GM12878 (cell line): ENCODE measurements around the gene OSBPL2. TPM values are rescaled to one million over a fixed set of nuclear protein-coding genes. Genes with fewer than 3 reads are reported as not detected.

Experiments used
- ATAC-seq: fragments of 200-7000 bp; cut with Tn5 transposase; 3 replicates; pipeline ENCODE4 v1.9.1; 2020; ENCODE audit warnings: mild to moderate bottlenecking, moderate library complexity
- BruUV-seq: library from RNA; stranded (reverse); fragments of 400-500 nt; replicated peaks from 2 replicates; lab custom pipeline; 2021; lab: Mats Ljungman, UMichigan
- CTCF ChIA-PET: fragments of 300-600 bp; sonication (Branson Sonifier 250); formaldehyde crosslinking; extraction: SDS; loops from one replicate; lab custom pipeline; 2021; ENCODE audit warnings: inconsistent platforms; lab: Yijun Ruan, JAX
- POLR2A ChIA-PET: fragments of 350-600 bp; formaldehyde crosslinking; extraction: SDS; loops from one replicate; lab custom pipeline; 2021; ENCODE audit warnings: inconsistent platforms; lab: Charles Lee
- RAD21 ChIA-PET: fragments of 300-600 bp; sonication (Branson Sonifier 250); formaldehyde crosslinking; loops from one replicate; lab custom pipeline; 2023; ENCODE audit warnings: antibody characterized with exemption; ENCODE audit not compliant: unreplicated experiment; lab: Charles Lee
- SMC1A ChIA-PET: fragments of 300-600 bp; sonication (Branson Sonifier 250); formaldehyde crosslinking; loops from one replicate; lab custom pipeline; 2023; ENCODE audit not compliant: unreplicated experiment, uncharacterized antibody; lab: Charles Lee
- DNase-seq: peaks from one replicate; pipeline ENCODE4 v3.0.0-alpha.2; 2011; ENCODE audit warnings: low read depth, low spot score
- FAIRE-seq: peaks from 3 replicates; lab custom pipeline; 2011; peaks lifted over from hg19 to GRCh38; lab: Jason Lieb, UNC
- H2AFZ ChIP-seq: 2 replicates; pipeline ENCODE4 v1.6.0; 2011; ENCODE audit warnings: low read depth, low read length, control low read depth; ENCODE audit not compliant: control insufficient read depth
- H3K27ac ChIP-seq: 2 replicates; pipeline ENCODE4 v1.5.1; 2011; ENCODE audit warnings: control low read depth; ENCODE audit not compliant: control insufficient read depth, insufficient read depth
- H3K27me3 ChIP-seq, 2 experiments: replicated peaks in 1 of 2; 2 replicates each; pipeline versions ENCODE4 v1.6.0 to v1.6.1; 2011; ENCODE audit warnings: low read length in 1 of 2; ENCODE audit not compliant: control insufficient read depth in 2 of 2, insufficient read depth in 2 of 2
- H3K36me3 ChIP-seq, 2 experiments: 2 replicates each; pipeline ENCODE4 v1.5.1; 2011; ENCODE audit warnings: low read length in 1 of 2; ENCODE audit not compliant: control insufficient read depth in 2 of 2, insufficient read depth in 2 of 2
- H3K4me1 ChIP-seq: 2 replicates; pipeline ENCODE4 v1.6.1; 2011; ENCODE audit warnings: mild to moderate bottlenecking, low read length, moderate library complexity, mixed read lengths; ENCODE audit not compliant: control insufficient read depth, insufficient read depth
- H3K4me2 ChIP-seq: 2 replicates; pipeline ENCODE4 v1.6.0; 2011; ENCODE audit warnings: control low read depth; ENCODE audit not compliant: control insufficient read depth, insufficient read depth
- H3K4me3 ChIP-seq: fragments of 200-600 bp; sonication (generic); 2 replicates; pipeline ENCODE4 v1.5.1; 2016
- H3K79me2 ChIP-seq: 2 replicates; pipeline ENCODE4 v1.6.0; 2011; ENCODE audit warnings: low read length; ENCODE audit not compliant: control insufficient read depth, insufficient read depth
- H3K9ac ChIP-seq: 2 replicates; pipeline ENCODE4 v1.8.0; 2011; ENCODE audit warnings: low read length, control low read depth, mixed read lengths; ENCODE audit not compliant: control insufficient read depth, insufficient read depth
- H3K9me3 ChIP-seq: replicated peaks from 3 replicates; pipeline ENCODE4 v1.5.1; 2011; ENCODE audit warnings: mild to moderate bottlenecking, low read length; ENCODE audit not compliant: control insufficient read depth, insufficient read depth
- H4K20me1 ChIP-seq: 2 replicates; pipeline ENCODE4 v1.6.0; 2011; ENCODE audit not compliant: control insufficient read depth, insufficient read depth
- CBX5 ChIP-seq: sonication (generic); IDR thresholded peaks from 2 replicates; pipeline ENCODE4 v1.6.1; 2016; ENCODE audit warnings: low read depth, moderate library complexity, mild to moderate bottlenecking, inconsistent platforms
- CHD4 ChIP-seq: fragments of 200-600 bp; sonication (generic); IDR thresholded peaks from 2 replicates; pipeline ENCODE4 v1.6.1; 2016; ENCODE audit warnings: mild to moderate bottlenecking
- EP300 ChIP-seq, 2 experiments: fragments of 150-350 bp in 1 of 2; IDR thresholded peaks; 2 replicates each; pipeline ENCODE4 v1.6.1; 2011 to 2012; ENCODE audit warnings: low read depth in 2 of 2, low read length in 2 of 2, borderline replicate concordance in 1 of 2, improper control_type of control experiment in 1 of 2, inconsistent platforms in 1 of 2; ENCODE audit not compliant: control insufficient read depth in 1 of 2
- MYB ChIP-seq: fragments of 150-350 bp; IDR thresholded peaks from 2 replicates; pipeline ENCODE4 v1.6.1; 2014; ENCODE audit warnings: mild to moderate bottlenecking, low read depth, low read length, borderline replicate concordance
- NFIC ChIP-seq: IDR thresholded peaks from 2 replicates; pipeline ENCODE4 v1.6.1; 2012; ENCODE audit warnings: low read depth, mild to moderate bottlenecking, inconsistent platforms, low read length, moderate library complexity
- NKRF ChIP-seq: fragments of 450-650 bp; conservative IDR thresholded peaks from 2 replicates; pipeline ENCODE4 v1.6.1; 2017; ENCODE audit warnings: mild to moderate bottlenecking, moderate library complexity
- SREBF2 ChIP-seq: IDR thresholded peaks from 2 replicates; pipeline ENCODE4 v1.6.1; 2012; ENCODE audit warnings: mild to moderate bottlenecking, low read length
- YY1 ChIP-seq: IDR thresholded peaks from 2 replicates; pipeline ENCODE4 v1.6.1; 2011; ENCODE audit warnings: low read depth, mild to moderate bottlenecking, low read length
- WGBS: methylation state at CpG from one replicate; pipeline ENCODE4 v1.1.6; 2016; ENCODE audit warnings: low lambda C conversion rate; ENCODE audit not compliant: insufficient replicate concordance, insufficient coverage; ENCODE audit errors: missing lambda C conversion rate; 5-methylcytosine and 5-hydroxymethylcytosine counted together
- in situ Hi-C: fragments of 300-500 bp; cut with MboI; formaldehyde crosslinking; loops from 9 replicates; pipeline ENCODE4 v1.14.3; 2018; ENCODE audit warnings: mixed read lengths
- intact Hi-C: fragments of 100-400 bp; cut with micrococcal nuclease; formaldehyde crosslinking; loops from one replicate; pipeline ENCODE4 v1.14.2; 2022; ENCODE audit not compliant: unreplicated experiment
- polyA plus RNA-seq, 11 experiments: library from polyadenylated mRNA; depleted of rRNA in 4 of 11; unstranded in 6 of 11; stranded (reverse) in 5 of 11; fragments of >200 nt; fragmentation: Nextera tagmentation in 4 of 11; fragmentation: Illumina TruSeq in 1 of 11; extraction: Ambion mirVana in 4 of 11; extraction: Trizol in 1 of 11; gene quantifications; 1 replicate in 1 of 11; 2 replicates in 10 of 11; pipeline versions ENCODE4 v1.2.1 to v1.2.3, GENCODE V29; 2011 to 2016; ENCODE audit warnings: inconsistent platforms in 2 of 11, missing spikeins in 2 of 11, low read depth in 1 of 11
- total RNA-seq, 4 experiments: library from RNA; depleted of rRNA in 3 of 4; stranded (reverse); fragments of >200 nt in 3 of 4; fragmentation: Illumina TruSeq in 1 of 4; extraction: Trizol in 1 of 4; gene quantifications; 2 replicates each; pipeline versions ENCODE4 v1.2.1 to v1.2.3, GENCODE V29; 2013 to 2021
- TF ChIP-seq, protein P1 (sequence below), 3 experiments: IDR thresholded peaks in 2 of 3; conservative IDR thresholded peaks in 1 of 3; 2 replicates each; pipeline ENCODE4 v1.5.1; 2011; ENCODE audit warnings: low read depth in 3 of 3, low read length in 3 of 3, mild to moderate bottlenecking in 3 of 3, control low read depth in 2 of 3, moderate library complexity in 2 of 3, inconsistent platforms in 1 of 3, mixed read lengths in 1 of 3; ENCODE audit not compliant: control insufficient read depth in 2 of 3, insufficient read depth in 1 of 3; ENCODE audit errors: extremely low read depth in 1 of 3
- TF ChIP-seq, protein P2 (sequence below): IDR thresholded peaks from 2 replicates; pipeline ENCODE4 v1.6.1; 2012; ENCODE audit warnings: low read length, inconsistent platforms
- TF ChIP-seq, protein P3 (sequence below): IDR thresholded peaks from 2 replicates; pipeline ENCODE4 v1.6.1; 2011; ENCODE audit warnings: low read depth, low read length, improper control_type of control experiment, borderline replicate concordance

OSBPL2 gene
- total and polyA plus RNA-seq, 10 of the 15 experiments (the other 5 are each of a cell fraction or from before 2014, with no cell fraction given): 2.8 to 22.3 (median 14.7) TPM

DNA sequence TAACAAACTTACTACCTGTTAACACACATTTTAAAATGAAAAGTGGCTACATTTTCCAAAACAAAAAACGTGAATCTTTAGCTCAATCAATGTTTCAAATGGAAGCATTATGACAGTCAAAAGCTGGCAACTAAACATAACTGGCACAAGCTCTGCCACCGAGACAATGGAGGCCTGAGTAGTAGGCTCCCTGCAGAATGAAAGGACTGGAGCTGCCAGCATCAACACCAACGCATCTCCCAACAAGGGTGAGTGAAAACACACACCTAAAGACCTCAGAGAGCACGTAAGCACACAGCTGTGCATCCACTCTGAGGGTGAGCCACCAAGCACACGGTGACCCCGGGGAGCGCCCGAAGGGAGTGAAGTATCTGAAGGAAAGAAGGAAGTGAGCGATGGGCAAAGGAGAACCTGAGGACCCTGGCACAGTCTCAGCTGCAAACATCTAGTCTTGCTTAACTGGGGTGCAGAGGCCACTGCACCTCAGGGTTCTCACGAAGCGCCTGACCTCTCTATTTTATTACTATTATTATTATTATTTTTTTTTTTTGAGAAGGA is 62.9 kb downstream of the OSBPL2 start:
- Histone ChIP-seq H3K36me3 (peaks cover 4 to 9% of the 10 kb centered on the region in 2 experiments), H3K4me2 (no peak overlapping the region), H3K9me3 (no peaks in the 10 kb centered on the region), H4K20me1 (peaks cover 13% of the 10 kb centered on the region), H3K27me3 (no peaks in the 10 kb centered on the region), H3K4me3 (no peak overlapping the region), H3K79me2 (peaks cover 32% of the 10 kb centered on the region), H3K9ac (no peak overlapping the region), H3K4me1 (peaks cover 10% of the 10 kb centered on the region), H3K27ac (no peak overlapping the region), H2AFZ (no peak overlapping the region)
- WGBS: 79% methylated on average over 11 of the region's 11 CpGs
- DNase-seq: no peak
- no peak for FAIRE-seq
- RAD21 ChIA-PET: interaction anchor here (1.0 to 2.2 kb wide), 3 partner anchors 81 to 108 kb away, joined by 3 to 12 read pairs (median 6); no protein-coding TSS in a partner anchor
- intact Hi-C loops: loop anchor here (5.0 kb wide), 2 partner anchors 316 to 491 kb away; no protein-coding TSS in a partner anchor
- CTCF ChIA-PET: interaction anchor here (0.8 to 2.4 kb wide), 11 partner anchors 10 to 316 kb away, joined by 3 to 33 read pairs (median 3); partner anchors contain the start of gene RPS21
- in situ Hi-C loops: loop anchor here (10.0 kb wide), 1 partner anchor 314 kb away; no protein-coding TSS in a partner anchor
- no TSS peak for BruUV-seq
- no peak for ATAC-seq
- SMC1A ChIA-PET: interaction anchor here (0.7 to 1.1 kb wide), 4 partner anchors 39 to 99 kb away, joined by 3 read pairs; no protein-coding TSS in a partner anchor
- POLR2A ChIA-PET: interaction anchor here (0.9 kb wide), 1 partner anchor 86 kb away, joined by 4 read pairs; the partner anchor contains the start of gene RPS21
- TF ChIP-seq NKRF (no peak), CHD4 (no peak), CBX5 (no peak), SREBF2 (no peak), EP300 (IDR thresholded peaks at IDR 0.05; ENCODE audit: borderline replicate concordance in 1 of 2, control insufficient read depth in 1 of 2, low read depth in 2 of 2, low read length in 2 of 2) (no peak), NFIC (no peak), YY1 (no peak), MYB (no peak)
- TF ChIP-seq, protein P1, sequence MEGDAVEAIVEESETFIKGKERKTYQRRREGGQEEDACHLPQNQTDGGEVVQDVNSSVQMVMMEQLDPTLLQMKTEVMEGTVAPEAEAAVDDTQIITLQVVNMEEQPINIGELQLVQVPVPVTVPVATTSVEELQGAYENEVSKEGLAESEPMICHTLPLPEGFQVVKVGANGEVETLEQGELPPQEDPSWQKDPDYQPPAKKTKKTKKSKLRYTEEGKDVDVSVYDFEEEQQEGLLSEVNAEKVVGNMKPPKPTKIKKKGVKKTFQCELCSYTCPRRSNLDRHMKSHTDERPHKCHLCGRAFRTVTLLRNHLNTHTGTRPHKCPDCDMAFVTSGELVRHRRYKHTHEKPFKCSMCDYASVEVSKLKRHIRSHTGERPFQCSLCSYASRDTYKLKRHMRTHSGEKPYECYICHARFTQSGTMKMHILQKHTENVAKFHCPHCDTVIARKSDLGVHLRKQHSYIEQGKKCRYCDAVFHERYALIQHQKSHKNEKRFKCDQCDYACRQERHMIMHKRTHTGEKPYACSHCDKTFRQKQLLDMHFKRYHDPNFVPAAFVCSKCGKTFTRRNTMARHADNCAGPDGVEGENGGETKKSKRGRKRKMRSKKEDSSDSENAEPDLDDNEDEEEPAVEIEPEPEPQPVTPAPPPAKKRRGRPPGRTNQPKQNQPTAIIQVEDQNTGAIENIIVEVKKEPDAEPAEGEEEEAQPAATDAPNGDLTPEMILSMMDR (IDR thresholded peaks at IDR 0.05 in 2 of 3, conservative IDR thresholded peaks at IDR 0.05 in 1 of 3; ENCODE audit: control insufficient read depth in 2 of 3, extremely low read depth in 1 of 3, insufficient read depth in 1 of 3, low read depth in 3 of 3, low read length in 3 of 3): no peak
- TF ChIP-seq, protein P2, sequence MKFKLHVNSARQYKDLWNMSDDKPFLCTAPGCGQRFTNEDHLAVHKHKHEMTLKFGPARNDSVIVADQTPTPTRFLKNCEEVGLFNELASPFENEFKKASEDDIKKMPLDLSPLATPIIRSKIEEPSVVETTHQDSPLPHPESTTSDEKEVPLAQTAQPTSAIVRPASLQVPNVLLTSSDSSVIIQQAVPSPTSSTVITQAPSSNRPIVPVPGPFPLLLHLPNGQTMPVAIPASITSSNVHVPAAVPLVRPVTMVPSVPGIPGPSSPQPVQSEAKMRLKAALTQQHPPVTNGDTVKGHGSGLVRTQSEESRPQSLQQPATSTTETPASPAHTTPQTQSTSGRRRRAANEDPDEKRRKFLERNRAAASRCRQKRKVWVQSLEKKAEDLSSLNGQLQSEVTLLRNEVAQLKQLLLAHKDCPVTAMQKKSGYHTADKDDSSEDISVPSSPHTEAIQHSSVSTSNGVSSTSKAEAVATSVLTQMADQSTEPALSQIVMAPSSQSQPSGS: no peak
- TF ChIP-seq, protein P3, sequence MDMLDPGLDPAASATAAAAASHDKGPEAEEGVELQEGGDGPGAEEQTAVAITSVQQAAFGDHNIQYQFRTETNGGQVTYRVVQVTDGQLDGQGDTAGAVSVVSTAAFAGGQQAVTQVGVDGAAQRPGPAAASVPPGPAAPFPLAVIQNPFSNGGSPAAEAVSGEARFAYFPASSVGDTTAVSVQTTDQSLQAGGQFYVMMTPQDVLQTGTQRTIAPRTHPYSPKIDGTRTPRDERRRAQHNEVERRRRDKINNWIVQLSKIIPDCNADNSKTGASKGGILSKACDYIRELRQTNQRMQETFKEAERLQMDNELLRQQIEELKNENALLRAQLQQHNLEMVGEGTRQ: no peak
